Activated CD8-positive, alpha-beta memory T cell treated with anti-CD3 and anti-CD28 coated beads, Interleukin-2, amount 50 U/mL, for 1 hour (primary cell): ENCODE data around the gene KLF3.

ENCODE experiments used
- DNase-seq: peaks from one replicate; pipeline ENCODE4 v3.0.0-alpha.2; 2020; ENCODE audit errors: extremely low read depth

Gene KLF3

DNA sequence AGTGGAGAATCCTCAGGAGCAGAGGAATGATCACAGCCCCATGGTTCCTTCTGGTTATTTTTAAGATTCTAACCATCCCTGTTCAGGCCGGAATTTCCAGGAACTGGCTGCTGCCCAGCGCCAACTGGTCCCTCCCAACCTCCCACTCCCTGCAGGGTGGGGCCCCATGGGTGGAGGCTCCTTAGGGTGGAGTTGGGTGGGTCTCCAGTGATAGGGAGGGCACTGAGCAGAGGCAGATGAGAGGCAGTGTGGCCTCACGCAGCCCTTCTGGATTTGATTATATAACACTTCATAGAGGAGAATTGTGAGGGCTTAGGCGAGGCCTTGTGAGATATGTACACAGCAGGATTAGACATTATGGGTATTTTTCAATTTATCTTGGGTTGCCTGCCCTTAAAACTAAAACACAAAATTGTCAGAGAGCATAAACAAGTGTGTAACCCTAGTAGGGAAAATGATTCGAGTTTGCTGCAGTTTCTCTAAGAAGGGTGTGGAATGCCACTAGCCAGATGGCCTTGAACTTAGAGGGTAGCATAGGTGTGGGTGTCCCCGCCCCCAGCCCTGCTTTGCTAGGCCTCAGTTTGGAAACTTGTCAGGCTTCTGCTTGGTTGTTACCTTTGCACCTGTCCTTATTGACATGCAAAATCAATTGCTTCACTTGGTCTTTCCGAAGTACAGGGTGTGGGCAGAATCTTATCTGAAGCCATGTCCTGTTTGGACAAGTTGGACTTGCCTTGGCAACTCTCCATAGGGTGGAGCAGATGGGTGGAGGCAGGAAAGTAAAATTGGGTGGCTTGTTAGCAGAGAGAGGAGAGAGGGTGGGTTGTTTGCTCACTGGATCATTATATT, 9.4 kb downstream of the KLF3 start:
- no peak for DNase-seq

DNA sequence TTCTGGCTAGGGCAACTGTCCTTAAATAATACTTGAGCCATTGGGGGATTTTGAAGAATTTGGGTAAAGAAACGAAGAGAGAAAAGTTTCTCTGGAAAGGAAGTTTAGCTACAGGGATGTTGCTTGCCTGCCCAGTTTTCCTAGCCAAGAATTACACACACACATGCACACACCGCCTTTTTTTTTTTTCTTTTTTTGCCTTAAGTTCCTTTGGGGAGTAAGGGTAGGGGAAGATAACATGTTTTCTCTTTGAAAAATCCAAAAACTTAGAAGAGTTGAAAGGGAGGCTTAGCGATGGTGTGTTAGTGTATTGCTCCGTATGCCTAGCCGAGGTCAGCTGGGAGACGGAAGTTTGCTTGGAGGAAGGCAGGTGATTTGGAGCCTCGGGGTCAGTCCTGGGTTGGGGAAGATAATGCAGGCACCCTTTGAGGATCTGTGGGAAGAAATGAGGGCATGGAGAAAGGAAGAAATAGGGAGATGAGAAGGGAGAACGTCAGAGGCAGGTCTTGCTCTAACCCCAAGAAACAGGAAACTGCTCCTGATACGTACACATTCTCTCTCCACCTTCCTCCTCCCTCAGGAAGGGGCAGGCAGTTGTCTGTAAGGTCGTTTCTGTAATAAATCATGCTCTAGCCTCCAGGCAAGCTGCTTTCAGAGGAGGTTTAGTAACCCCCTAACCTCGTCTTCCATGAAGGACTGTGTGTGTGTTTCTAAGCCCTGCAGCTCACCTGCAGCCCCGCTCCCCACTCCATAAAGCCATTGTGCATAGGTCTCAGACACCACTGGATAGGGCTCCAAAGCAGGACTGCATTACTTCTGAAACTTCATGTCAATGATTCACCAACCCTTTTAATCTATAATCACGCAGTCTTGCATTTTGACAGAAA, 10.5 kb downstream of the KLF3 start:
- DNase-seq, result no peak

DNA sequence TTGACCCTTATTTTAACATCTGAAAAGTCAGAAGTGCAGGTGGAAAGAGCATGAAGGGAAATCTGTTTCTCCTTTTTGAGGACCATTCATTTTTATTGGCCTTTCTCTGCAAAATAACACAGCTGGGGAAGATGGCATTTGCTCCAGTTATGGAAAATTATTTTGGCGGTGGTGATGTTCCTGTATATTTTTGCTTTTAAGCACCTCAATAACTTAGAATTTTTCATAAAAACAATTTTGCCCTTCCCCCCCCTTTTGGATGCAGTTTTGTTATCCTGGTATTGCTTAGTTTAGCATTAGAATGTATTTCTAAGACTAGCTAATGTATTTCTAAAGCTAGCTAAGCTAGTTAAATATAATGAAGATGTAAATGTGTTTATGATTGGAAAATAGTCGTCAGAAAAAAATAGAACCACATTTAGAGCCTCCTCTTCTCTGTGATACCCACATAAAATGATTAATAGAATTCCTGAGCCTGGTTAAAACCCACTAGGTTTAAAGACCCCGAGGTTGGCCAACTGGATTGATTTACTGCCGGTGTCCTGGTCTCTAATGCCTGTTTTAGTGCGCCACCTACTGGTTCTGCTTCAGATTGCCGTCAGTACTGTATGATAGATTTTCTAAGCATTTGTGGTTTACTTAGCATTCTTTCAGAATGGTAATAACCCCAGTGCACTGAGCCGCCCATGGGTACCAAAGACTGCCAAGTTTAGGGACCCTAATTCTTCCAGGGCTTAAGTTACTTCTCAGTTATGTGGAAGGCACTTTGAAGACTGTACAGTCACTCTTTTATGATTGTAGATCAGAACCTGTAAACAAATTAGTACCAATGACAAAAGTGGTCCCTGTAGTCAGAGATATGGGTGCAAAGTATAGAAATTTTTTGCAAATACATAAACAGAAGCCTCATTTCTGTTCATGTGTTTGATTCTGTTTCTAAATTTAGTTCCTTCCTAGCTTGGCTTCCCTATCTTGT, 11.4 kb downstream of the KLF3 start:
- DNase-seq, result peak; percentile 63

DNA sequence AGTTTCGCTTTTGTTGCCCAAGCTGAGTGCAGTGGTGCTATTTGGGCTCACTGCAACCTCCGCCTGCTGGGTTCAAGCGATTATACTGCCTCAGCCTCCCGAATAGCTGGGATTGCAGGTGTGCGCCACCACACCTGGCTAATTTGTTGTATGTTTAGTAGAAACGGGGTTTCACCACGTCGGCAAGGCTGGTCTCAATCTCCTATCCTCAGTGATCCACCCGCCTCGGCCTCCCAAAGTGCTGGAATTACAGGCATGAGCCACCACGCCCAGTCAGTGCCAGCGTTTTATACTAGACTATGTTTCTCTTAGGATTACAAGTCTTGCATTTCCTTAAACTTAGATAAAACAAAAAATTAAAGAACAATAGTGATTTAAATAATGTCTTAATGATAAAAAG, 13.0 kb downstream of the KLF3 start:
- DNase-seq, result no peak

DNA sequence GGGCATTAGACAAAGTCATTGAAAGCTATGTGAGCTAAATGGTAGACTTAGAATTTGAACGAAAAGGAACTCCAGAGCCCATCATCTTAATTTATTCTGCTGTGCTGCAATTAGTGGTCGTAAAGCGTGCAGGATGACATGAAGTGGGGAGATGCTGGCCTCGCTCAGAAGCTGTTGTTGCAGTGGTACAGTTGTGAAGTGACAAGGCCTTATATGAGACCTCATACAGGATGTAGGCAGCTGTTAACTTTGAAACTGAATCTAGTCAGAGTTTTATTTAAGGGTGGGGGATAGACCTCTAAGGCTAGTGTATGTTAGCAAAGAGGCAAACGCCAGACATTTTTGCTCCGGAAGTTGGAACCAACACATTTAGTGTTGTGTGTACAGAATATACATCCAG, 13.4 kb downstream of the KLF3 start:
- no peak for DNase-seq

DNA sequence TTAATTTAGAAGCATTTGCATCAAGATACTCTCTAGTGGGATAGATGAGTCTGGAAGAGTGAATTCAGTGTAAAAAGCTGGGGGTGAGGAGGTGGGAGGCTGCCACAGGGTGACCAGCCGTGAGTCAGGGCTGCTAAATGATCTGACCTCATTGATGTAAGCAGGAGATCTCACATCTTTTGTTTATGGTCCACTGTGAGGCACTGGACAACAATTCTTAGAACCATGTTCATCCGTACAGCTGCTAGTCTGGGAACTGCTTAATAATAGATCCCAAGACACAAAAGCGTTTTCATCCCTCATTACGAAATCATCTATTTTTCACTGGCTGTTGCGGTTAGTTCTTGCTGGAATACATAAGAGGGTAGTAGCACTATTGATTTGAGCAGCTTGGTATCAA, 14.1 kb downstream of the KLF3 start:
- DNase-seq, result no peak

DNA sequence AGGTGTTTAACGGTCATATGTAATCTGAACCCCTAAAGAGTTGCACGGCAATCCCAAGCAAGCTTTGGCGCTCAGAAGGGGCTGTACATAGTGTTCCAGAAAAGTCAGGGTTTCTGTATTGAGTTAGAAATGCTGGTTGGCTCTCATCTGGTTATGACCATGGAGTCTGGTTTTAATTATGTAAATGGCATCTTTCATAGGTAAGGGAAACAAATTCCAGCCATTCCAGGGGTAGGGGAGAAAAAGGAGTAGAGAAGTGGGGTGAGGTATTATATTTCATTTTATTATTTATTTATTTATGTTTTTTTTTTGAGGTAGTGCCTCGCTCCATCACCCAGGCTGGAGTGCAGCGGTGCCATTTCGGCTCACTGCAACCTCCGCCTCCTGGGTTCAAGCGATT, 15.9 kb downstream of the KLF3 start:
- no peak for DNase-seq

DNA sequence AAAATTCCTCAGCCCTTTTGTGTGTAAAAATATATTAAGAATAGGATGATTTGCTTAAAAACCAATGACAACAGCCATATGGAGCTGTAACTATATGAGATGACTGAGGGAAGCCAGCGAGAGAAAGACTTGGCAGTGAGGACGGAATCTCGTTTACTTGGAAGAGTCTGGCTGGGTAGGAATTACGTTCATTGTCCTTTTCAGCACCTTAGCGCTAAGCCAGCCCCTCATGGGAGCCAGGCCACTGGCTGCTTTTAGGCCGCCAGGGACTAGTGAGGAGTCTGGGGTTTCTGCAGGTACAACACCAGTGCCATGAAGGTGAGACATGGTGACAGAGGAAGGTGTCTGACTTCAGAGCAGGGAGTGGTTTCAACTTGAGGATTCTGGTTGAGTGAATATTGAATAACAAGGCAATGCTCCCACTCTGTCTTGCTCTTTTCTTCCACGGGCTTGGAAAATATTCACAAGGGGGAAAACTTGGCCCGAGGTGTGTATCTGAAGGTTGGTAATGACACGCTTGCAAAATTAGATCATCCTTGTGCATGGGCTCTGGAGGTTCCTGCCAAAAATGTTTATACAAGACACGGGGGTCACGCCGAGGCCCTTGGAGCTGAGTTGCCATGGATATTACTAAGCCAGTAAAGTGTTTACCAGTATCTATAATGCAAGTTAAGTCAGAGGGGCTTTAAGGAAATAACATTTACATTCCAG, 17.4 kb downstream of the KLF3 start:
- no peak for DNase-seq

DNA sequence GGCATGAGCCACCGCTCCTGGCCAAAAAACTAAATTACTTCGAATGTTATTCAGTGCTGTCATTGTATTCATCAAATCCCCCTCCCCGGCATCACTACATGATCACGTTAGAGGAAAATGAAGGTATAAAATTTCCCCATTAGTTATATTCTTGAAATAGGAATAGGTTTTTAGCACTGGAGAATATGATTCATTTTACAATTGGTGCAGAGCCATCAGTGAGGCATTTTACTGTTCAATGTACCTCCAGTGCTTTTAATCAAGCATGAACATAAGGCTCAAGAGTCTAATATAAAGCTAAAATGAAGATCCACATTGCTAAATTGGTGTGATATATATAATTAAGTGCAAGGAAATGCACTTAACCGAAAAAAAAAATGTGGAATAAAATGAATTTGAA, 18.3 kb downstream of the KLF3 start:
- no peak for DNase-seq

DNA sequence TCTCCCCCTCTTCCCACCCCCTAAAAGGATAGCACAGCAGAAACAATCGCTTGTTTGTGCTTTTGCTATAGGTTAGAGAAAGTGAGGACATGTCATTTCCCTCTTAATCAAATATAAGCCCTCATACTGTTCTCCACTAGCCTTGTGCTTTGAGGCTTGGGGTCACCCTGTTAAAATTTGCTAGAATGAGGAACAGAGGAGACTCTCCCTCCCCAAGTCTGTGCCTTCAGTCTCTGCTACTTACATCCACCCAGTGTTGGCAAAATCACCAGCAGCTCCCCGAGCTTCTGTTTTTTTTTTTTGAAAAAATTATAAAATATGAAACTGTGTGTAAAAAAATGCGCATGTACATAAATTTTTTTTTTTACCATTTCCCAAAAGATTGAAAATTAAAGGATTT, 19.3 kb downstream of the KLF3 start:
- DNase-seq, result no peak

DNA sequence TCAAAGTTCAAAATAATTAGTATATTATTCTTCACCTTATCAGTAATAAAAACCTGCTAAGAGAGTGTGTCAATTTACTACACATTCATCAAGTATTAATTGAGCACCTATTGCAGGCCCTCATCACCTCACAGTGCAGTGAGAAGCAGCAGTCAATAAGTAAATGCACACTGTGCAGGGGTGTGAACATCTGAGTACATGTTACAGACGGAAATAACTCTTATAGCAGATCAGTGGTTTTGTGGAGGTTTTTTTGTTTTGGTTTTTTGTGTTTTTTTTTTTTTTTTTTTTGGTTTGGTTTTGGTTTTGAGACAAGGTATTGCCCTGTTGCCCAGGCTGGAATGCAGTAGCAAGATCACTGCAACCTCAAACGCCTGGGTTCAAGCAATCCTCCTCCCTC, 20.3 kb downstream of the KLF3 start:
- DNase-seq, result no peak

DNA sequence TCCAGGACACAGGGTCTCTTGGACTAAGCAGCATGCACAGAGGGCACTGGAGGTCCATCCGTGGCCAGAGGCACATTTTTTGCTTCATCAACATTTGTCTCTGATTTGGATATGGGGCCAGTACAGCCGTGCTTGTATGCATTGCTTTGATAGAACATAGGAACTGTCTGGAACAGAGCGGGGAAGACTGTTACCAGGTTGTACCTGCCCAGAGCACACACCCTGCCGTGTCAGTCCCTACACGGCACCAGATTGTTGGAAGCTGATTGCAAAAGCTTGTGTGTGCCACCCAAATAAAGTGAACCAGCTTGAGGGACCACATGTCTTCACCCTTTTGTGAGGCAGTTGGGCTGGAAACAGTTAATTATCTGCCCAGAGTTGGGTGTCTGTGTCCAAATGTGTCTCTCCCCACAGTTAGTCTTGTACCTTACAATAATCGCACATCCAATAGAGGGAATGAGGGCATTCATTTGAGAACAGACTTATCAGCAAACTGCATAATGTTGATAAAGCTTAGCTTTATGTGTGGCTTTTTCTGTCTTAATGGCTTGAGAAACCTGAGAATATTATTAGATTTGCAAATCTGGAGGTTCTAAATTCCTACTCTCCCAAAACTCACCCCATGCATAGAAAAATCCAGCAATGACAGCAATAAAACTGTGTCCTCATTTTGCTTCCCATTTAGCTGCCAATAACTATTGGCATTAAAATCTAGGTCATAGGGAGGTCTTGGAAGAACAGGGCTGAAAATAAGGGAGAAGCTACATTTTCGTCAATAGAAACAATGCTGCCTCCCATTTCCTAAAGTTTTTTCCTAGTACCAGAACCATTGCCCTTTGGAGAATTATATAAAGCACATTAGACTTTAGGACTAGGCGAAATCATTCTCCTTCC, 21.2 kb downstream of the KLF3 start:
- DNase-seq, result no peak

DNA sequence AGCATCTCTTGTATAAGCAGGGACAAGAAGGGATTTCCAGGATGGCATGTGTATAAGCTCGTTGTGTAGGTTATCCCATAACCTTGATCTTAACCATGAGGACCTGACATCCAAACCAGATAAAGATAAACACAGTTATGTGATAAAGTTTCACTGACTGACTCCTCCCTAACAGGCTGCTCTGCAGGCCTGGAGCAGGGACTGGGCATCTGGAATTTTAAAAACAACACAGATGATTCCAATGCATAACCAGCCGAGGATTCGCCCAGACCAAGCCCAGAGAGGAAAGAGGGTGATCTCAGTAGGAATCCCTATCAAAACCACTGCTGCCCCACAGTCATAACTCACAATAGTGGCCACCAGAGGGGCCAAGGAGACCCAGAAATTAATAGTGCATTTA, 22.7 kb downstream of the KLF3 start:
- no peak for DNase-seq

DNA sequence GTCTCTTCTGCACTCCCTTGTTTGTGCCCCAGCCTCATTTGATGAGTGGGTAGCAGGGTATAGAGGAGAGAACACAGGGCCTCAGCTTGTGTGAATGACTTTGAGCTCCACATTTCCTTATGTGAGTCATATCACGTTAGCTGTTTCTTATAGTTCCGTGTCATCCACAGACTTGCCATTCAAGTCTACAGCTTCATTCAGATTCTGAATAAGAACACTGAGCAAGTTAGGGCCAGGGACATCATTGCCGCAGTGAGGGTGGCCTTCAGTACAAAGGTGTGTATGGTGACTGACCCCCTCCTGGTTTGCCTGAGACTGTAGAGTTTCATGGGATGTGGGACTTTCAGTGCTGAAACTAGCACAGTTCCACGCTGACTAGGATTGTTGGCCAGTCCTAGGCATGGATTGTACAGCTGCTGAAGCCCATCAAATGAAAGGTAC, 23.6 kb downstream of the KLF3 start:
- no peak for DNase-seq

DNA sequence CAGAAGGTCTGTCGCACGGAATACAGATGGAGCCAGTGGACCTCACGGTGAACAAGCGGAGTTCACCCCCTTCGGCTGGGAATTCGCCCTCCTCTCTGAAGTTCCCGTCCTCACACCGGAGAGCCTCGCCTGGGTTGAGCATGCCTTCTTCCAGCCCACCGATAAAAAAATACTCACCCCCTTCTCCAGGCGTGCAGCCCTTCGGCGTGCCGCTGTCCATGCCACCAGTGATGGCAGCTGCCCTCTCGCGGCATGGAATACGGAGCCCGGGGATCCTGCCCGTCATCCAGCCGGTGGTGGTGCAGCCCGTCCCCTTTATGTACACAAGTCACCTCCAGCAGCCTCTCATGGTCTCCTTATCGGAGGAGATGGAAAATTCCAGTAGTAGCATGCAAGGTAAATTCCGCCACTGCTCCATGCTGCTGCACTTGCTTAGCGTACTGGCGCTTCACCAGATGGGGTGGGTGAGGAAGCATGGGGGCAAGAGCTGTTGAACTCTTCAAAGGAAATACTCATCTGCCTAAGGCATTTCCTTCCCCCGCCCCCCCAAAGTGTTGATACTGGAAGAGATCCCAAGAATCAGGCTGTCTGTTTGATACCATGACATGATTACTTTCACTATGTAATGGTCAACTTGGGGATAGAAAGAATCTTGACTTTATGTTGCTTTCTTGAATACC, 24.8 kb downstream of the KLF3 start:
- DNase-seq, result no peak

DNA sequence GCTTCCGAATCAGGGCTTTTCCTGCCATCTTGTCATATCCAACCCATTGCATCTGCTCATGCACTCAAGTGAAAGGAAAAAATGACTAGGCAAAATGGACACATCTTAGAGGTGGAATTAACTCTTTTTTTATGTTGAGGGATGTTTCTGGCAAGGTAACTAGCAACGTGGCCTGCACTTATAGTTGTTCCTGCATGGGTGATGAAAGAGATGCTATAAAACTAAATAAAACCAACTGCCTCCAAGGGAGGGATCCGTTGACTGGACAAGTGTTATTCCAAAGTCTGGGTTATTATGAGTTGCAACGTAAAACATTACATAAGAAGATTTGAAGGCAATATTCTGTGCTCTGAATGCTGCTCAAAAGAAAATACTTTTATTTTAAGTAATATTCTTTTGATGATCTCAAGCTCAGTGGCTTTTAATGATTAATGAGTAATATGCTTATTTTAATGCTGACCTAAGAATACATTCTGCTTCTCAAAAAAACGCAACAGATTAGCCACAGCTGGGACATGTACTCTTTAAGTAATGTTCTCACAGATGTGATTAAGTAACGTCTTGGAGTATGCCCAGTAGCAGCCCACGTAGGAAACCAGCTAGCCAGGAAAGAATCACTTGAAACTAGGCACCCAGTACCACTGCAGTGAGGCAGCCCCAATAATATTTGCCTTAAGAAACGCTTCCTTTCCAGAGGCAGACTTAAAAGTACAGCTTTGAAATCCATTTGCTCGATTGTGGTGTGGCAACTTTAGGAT, 27.4 kb downstream of the KLF3 start:
- no peak for DNase-seq

DNA sequence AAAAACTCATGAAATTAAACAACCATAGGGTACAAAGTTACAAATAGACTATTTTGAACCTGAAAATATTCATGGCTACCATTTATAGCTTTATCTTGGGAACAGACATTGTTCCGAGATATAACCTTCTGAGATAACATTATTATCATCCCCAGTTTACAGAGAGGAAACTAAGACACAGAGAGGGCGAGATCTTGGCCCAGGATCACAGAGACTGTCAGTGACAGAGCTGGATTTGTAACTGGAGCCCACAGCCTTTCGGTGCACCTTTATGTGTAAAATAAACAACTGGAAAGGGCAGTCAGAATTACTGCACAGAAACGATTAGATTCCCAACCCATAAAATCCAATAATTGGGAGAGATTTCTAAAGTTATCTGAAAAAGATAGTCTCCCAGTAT, 28.4 kb downstream of the KLF3 start:
- no peak for DNase-seq

DNA sequence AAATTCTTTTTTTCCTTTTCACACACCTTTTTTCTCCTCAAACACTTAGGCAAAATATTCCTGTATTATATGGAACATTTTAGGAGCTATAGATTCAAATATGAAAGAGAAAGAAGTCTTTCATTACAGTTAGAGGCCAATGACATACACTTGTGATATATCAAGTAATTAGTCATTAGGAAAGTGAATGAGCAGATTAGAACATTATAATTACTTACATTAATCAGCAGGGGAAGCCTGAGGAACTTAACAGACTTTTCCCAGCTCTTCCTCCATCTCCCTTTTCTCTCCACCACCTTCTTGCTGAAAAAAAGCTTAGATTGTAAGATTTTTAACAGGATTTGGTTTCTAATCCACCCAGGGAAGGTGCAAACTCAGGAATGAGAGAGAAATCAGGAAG, 29.6 kb downstream of the KLF3 start:
- no peak for DNase-seq

DNA sequence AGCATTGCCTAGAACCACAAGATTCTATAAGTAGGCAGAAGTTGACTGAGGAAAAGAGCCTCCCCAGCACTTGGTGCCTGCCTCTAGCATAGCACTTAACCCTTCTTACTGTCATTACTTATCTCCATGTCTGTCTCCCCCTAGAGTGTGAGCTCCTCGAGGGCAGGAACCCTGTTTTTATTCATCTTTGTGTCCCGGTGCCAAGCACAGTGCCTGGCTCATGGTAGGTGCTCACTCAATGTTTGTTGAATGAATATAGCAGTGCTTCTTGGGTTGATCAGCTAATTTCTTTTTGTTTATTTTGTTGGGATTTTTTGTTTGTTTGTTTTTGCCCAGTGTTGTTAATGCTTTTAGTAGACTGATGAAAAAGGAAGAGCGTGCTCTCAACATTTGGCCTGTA, 30.3 kb downstream of the KLF3 start:
- no peak for DNase-seq
